ENCODE data around the gene CD47.
A peak's percentile ranks its signal among the peaks of the same experiment; 100 is the strongest.

The CD47 gene

DNA sequence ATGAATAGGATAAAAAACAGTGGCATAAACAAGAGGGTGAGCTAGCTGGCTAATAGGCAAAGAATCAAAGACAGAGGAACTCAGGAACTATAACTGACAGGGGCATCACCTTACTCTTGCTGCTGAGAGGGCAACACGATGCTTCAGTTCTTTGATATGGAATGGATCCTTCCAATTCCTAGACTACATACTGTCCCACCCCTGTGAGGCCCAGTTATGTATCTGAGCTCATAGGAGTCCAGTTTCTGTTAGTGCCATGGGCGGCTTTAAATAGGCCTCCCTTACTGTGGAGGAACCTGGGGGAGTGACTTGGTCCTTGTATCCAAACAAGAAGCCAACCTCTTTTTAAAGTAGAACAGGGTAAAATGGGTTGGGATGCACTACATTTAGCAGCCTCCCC is 37.3 kb downstream of the CD47 start:
- DNase-seq (ENCODE audit: low spot score) (no peak), FAIRE-seq (no peak)

DNA sequence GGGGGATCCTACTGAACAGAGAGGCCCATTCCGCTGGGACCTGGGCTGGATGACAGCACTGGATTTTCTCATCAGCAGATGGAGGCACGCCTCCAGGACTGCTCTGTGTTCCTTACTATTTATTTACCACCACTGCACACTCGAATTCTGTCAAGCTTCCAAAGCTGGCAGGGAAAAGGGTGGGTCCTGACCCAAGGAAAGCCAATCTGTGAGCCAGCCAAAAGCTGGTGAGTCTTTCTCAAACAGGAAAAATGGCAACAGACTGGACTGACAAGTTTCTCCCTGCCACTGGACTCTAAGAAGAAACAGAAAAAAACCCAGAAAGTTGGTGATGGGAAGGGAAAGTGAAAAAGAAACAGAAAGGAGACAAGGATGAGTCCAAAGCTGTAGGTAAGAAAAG is 37.8 kb downstream of the CD47 start:
- DNase-seq (ENCODE audit: low spot score) (no peak), FAIRE-seq (no peak)

DNA sequence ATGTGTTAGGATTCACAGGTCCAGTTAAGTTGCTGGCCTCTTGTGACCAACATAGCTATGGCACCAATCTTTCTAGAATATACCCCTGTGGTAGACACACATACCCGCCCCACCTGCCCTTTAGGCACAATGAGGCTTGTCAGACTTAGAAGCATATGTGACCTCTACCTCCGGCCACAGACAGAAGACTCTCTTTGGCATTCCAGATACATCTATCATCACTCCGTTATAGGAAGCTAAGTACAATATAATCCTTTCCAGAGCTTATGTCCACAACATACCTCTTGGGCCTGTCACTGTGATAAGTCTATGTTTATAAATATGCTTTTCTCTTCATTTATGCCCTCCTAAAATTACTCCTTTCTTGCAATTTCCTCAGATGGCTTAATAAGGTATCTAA is 39.8 kb downstream of the CD47 start:
- FAIRE-seq (no peak), DNase-seq (ENCODE audit: low spot score) (no peak)

DNA sequence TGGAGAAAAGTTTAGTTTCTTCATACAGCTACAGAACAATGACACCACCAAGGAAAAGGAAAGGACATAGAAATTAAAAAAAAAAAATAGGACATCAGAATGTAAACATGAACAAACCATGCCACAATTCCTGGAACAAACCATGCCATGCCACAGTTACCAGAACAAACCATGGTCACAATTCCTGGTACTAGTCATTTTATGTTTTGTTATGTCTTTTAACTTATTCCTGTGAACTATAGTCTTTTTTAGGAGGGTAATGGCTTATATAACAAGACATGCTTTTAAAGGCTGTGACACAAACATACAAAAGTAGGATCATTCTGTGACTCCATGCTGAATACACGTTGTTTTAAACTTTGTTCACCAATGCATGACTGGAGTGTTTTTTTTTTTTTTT is 42.8 kb downstream of the CD47 start:
- DNase-seq (ENCODE audit: low spot score) (no peak), FAIRE-seq (no peak)

DNA sequence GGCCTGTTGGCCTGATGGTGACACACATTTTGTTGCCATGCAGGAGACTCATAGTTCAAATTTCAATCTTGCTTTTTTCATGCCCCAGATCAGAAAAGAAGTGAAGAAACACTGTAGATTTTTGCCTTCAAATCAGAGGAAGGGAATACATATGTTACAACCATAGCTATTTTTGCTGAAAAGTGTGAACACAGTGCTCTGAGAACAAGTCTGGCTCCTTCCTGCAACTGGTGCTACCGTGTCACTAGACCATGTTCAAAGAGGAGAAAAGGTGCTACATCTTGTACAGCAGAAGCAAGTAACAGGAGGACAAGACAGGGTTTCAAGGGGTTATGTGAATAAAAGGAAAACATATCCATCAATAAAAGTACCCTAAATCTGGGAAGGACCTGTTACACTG is 44.6 kb downstream of the CD47 start:
- DNase-seq (ENCODE audit: low spot score) (no peak), FAIRE-seq (no peak)

DNA sequence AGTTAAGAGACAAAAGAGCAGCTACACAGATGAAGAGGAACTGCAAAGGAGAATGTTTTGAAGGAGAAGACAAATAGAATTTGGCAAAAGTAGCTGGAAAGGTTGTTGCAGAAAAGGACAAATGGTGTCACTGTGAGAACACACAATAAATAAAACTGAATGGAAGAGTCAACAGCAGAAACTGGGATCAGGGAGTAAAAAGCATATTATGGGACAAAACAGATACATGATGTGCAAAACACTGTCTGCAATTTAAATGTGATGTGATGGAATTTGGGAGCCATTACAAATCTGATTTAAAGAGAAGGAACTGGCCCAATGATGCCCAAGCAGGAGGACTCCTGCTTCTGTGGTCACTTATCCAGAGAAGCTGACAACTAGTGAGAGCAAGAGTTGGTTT is 46.1 kb downstream of the CD47 start:
- no peak for DNase-seq (ENCODE audit: low spot score)
- no peak for FAIRE-seq

DNA sequence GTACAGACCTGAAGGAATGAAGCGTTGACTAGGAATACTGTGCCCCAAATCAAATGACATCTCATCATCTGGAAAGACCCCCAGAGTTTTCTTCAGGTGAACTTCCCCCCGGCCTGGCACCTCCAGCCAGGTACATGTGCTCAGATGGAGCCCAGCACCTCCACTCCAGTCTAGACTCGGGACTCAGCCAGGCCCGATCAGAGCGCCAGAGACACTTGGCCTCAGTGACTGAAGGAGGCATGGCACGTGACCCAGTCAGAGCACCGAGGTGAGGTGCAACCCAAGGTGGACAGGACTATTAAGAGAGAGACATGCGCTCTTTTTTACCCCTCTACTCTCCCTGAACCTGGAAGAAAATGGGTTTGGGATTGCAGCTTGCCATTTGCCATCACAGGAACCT is 48.5 kb downstream of the CD47 start:
- DNase-seq (ENCODE audit: low spot score) = no peak
- FAIRE-seq = no peak

DNA sequence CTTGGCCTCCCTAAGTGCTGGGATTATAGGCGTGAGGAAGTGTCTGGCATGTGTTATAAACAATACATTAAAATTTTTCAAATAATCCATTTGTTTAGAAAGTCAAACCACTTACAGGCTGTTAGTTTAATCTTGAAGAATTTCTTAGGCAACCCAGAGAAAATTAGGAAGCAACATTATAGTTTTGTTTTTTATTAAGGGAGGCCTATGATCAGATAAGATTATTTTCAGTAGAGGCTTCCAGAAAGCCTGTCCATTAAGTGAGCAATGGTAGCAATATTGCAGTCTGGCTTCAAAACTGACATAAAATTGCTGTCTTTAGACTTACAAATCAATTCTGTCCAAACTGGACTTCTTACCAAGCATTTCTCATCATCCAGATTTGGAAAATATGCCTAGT is 49.6 kb downstream of the CD47 start:
- FAIRE-seq = no peak
- no peak for DNase-seq (ENCODE audit: low spot score)

DNA sequence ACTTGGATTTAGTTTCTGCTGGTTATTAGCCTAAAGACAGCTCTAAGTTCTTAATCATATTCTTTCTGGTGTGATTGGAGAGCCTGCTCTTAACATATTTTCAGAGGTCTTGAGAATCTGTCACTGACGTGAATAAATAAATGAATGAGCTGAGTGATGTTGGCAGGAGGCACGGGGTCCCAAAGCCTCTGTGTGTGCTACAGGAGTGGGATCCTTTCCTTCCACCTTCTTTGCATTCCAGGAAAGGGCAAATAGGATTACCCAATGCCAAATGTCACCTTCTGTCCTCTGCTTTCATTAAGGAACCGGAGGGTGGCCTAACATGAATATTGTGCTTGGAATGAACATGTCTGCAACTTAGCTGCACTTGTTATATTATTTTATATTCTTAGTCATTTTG is 53.1 kb downstream of the CD47 start:
- FAIRE-seq = no peak
- no peak for DNase-seq (ENCODE audit: low spot score)

DNA sequence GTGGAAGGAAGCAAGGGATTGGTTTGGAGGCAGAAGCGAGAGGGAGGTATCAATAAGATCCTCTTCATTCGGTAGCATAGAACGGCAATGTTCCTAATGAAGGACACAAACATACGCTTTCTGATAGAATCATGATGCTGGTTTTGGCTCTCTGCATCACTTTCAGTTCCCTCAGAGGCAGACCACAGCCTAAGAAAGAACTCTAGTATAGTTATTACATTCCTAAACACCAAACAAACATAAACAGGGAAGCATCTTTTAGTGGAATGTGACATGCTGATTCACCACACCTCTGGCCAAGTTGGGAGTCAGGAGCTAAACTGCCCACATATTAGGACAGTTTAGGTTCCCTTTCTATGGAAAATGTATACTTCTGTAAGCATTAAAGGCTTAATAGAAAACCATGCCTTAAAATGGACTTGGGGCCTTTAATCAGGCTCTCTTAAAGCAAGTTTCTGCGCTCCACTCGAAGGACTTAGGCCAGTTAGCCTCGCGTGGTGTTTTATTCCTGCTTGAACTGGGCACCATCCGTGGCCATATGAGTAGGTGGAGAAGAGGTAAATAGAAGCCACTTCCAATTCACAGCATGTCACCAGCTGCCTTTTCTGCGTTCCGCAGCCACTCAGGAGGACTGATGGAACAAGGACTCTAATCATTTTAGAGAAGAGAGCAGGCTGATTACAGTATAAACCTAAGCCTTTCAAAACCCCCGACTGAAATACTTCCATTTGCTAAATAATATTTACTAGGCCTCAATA is 53.7 kb downstream of the CD47 start:
- DNase-seq (ENCODE audit: low spot score) (no peak), FAIRE-seq (no peak)

DNA sequence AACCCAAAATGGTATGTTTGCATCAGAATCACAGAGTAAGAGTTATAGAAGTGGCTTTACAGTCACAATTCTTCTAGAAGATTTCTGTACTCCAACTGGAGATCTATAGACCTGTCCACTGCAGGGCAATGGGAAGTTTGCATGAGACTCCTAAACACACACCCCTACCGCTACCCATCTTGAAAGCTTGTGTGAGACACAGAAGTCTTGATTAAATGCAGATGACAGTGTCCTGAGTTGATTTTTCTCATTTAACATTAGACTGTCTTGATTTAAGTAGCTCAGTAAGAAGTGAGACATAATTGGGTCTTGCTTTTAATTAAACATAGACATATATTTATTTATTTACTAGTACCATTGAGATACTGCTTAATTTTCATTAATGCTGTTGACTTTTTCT is 54.4 kb downstream of the CD47 start:
- DNase-seq (ENCODE audit: low spot score) (no peak), FAIRE-seq (no peak)

DNA sequence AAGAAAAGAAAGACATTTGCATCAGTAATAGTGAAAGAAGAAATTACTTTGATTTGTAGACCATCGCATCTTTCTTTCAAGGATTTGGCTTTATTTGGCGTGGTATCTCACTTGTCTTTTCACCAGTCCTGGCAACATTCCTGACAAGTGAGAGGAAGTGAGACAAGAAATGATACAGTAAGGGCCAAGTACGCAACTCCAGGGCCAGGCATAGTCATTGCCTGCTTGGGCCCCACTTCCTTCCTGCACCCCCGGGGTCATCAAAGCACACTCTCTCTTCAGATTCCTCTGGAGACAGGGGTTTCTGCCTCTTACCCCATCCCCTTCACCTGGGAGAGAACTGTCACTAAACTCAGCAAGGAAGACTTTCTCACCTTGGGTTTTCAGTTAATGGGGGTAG is 55.1 kb downstream of the CD47 start:
- DNase-seq (ENCODE audit: low spot score) (no peak), FAIRE-seq (no peak)

DNA sequence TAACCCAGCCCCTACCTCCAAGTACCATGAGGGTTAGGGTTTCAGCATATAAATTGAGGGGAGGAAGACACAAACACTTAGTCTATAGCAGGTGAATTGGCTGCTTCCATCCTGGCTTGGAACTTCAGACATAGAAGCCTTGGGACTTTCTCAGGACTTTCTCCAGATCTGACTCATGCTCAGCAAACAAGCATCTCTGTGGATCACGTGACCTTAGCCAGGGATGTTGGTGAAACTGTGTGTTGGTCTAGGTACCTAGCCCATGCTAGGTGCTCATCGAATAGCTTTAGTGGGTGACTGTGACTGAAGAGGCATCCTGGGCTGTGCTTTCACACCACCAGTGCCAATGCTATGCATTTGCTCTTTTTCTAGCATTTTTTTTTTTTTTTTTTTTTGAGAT is 58.9 kb downstream of the CD47 start:
- DNase-seq (ENCODE audit: low spot score) (peak; percentile 24), FAIRE-seq (no peak)

DNA sequence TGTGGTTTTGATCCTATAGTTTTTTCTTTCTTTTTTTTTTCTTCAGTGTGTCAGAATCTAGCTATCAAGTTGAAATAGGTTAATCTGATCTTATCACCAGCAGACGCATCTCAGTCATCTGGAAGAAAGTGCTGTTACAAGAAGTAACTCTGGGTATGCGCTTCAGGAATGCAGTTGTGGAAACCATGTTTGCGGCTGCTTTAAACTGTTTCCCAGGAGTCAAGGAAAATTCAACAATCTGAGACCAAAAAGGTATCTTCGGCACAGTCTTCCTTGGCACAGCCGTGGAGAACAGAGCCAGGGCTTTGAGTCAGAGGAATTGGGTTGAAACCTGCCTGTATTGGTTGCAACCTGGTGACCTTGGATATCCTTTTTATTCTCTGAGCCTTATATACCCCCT is 59.9 kb downstream of the CD47 start:
- FAIRE-seq = no peak
- no peak for DNase-seq (ENCODE audit: low spot score)

DNA sequence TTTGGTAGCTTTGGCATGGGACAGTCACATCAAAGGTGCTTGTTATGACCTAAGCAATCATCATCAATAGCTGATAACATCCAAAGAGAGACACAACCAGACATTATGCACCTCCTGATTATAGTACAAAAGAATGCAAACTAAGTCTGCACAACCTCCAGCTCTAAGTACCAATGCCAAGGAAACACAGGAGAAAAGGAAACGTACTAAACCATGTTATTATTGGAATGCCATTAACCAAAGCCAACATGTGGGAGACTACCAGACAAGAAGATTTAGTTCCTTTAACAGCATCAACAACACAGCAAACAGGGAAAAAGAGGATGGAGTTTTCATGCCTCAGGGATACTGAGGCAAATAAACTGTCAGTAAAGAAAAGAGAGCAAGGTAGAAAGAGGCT is 61.4 kb downstream of the CD47 start:
- no peak for FAIRE-seq
- no peak for DNase-seq (ENCODE audit: low spot score)

DNA sequence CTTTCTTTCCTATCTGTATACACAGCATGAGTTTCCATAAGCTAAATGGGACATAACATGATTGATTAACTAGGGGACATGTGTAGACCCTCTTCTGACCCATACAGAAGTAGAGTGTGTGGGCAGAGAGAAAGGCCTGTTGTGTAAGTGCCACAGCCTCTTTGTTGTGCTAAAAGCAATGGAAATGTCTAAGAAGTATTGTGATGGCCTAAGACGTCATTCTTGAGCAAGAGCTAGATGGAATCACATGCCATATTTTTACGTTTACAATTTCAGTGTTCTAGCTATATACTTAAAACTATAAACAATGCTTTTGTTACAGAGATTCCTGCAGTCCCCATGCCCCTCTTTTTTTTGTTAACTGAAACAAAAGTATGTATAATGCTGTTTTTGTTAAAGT is 61.9 kb downstream of the CD47 start:
- FAIRE-seq = no peak
- DNase-seq (ENCODE audit: low spot score) = no peak

DNA sequence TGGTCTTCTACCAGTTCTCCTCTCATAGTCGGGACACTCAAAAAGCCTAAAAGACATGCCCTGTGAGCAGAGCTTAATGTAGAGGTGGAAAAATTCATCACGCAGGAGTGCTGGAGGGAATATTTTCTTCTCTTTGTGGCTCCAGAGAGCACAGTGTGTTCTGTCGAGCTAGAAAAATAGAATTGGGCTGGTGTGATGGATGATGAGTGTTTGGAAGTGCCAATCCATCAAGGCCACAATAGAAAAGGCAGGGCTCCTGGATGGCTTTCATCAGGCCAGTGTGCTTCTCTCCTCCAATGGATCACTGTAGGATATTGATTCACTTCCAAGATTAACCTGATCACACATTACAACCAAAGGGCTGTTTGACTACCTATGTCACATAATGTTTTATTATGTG is 65.7 kb downstream of the CD47 start:
- DNase-seq (ENCODE audit: low spot score) (no peak), FAIRE-seq (no peak)

DNA sequence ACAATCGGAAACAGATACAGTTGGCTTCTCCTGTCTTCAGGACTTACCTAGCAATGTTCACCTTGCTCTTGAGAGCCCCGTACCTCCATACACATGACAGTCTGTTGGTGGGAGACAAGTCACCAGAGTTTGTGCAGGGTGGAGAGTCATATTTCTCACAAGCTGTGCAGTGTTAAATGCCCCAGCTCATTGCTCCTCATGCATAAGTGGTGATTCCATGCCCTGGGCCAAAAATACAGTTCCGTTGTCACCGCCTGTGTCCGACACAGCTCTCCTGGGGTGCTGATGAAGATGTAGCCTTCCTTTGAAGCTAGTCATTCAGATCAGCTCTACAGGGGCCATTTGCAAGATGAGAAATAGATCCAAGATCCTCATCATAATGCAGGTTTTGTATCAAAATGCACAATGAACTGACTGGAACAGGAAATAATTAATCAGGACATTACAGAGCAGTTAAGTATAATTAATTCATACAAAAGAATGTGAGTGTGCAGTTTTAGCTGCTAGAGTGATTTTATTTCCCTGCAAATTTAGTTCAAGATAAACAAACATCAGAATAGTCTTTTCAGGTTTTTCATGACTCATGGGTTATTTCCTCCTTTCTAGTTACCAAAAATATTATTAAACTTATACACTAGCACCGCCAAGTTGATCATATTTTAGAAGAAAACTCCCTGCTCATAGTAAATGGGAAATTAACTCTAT is 66.5 kb downstream of the CD47 start:
- FAIRE-seq = no peak
- no peak for DNase-seq (ENCODE audit: low spot score)

DNA sequence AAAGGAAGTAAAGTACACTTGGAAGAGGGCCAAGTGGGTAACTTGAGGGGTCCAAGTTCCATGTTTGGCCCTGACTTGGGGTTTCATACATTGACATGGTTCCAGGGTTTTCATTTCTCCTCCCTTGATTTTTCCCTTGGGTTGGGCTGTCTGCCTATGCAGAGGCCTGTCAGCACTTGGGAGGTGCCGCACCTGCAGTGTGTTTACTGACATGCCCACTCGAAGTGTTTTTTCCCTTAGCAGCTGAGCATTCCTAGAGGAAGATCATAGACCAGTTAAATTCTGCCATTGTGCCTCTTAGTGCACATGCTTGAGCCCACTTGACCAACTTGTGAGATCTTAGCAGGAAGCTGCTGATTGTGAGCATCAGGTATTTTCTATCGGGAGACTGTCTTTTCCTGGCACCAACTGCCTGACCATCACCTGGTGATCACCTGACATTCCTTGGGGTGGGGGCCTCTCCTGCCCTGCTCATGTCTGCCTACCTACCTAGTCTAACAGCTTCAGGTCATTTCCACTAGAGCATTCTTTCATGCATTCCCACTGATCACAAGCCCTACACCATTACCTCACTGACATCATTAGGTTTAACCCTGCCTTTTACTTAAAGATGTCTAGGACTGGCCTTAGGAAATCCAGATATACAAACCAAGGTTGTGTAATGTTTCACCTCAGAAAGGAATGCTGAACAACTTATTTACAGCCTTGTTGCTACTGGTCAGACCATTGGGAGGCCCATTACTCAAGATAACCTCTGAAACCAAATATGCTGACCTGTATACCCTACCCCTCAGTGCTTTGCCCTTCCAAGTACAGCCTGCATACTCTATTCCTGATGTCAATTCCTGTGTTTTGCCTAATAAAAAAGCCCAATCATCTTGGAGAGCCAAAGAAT is 68.3 kb downstream of the CD47 start:
- DNase-seq (ENCODE audit: low spot score) = no peak
- no peak for FAIRE-seq

DNA sequence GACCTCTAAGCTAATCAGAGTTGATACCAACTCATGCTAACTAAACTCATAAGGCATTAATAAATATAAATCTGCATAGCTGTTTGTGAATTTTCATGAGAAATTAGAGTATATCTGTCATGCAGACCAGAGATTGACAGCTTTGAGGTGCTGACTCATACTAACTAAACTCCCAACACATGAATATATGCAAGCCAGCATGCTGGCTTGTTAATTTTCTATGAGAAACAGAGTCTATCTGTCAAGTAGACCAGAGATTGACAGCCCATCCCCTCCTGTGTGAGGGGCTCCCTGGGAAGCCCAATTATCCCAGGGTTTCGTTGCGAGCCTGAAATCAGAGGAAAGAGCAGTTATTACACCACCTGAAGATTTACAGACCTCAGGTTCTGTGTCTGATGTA is 69.3 kb downstream of the CD47 start:
- DNase-seq (ENCODE audit: low spot score) = no peak
- no peak for FAIRE-seq

DNA sequence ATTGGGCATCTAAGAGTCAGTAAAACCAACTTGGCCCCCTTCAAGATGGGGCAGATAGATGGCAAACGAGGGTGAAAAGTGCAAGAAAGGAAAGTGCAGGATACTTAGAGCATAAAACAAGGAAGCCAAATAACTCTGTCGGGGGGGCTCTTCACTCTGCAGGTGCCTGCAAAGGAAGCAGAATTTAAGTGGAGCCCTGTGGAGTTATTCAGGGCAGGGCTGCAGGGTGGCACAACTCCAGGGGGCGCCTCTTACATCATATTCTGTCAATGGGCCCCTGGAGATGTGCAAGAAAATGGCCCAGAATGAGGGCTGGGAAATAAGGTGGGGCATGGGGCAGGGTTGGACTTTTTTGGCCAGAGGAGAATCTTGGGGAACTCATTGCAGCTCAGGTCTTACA is 69.7 kb downstream of the CD47 start:
- FAIRE-seq = no peak
- DNase-seq (ENCODE audit: low spot score) = no peak

DNA sequence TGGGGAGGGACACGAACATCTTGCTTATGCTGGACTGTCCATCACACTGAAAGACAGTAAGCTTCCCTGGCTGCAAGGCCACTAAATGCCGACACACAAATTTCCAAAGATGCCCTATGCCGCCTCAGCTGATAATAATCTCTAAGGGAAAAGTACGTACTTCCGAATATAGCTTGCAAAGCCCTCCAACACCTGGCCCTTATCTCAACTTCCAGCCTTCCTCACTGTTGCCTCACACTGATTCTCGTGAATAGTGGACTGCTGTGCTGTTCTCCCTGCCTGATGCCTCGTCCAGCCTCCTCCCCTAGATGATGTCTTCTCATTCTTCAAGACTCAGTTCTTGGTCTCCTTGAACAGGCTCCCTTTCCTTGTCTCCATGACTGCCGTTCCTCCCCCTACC is 72.3 kb downstream of the CD47 start:
- no peak for DNase-seq (ENCODE audit: low spot score)
- FAIRE-seq = no peak

Measured in RCC 7860 (cell line).